MG63 (cell line): Measurements from ENCODE around the gene ATP2B2. TPM values are rescaled to one million over a fixed set of nuclear protein-coding genes. Genes with fewer than 3 reads are reported as not detected.

Experiments used
- DNase-seq: peaks from one replicate; pipeline ENCODE4 v3.0.0-alpha.2; 2020
- H3K27me3 ChIP-seq: fragments of 250-450 bp; sonication (Bioruptor Pico); 2 replicates; pipeline ENCODE4 v1.5.1; 2020; ENCODE audit warnings: mild to moderate bottlenecking, moderate library complexity
- H3K36me3 ChIP-seq: fragments of 250-450 bp; sonication (Bioruptor Pico); 2 replicates; pipeline ENCODE4 v1.5.1; 2020; ENCODE audit warnings: mild to moderate bottlenecking, moderate library complexity
- H3K4me3 ChIP-seq: fragments of 250-450 bp; sonication (Bioruptor Pico); 2 replicates; pipeline ENCODE4 v1.5.1; 2020; ENCODE audit warnings: mild to moderate bottlenecking, moderate library complexity
- H3K9me3 ChIP-seq: fragments of 250-450 bp; sonication (Bioruptor Pico); 2 replicates; pipeline ENCODE4 v1.5.1; 2020; ENCODE audit warnings: mild to moderate bottlenecking, moderate library complexity
- total RNA-seq: library from RNA; depleted of rRNA; stranded (reverse); fragments of >200 nt; shearing (Covaris generic); gene quantifications from 2 replicates; pipeline ENCODE4 v1.2.3, GENCODE V29; 2014; ENCODE audit warnings: low replicate concordance

Gene ATP2B2
- total RNA-seq, 1 experiment from 2014 or later = 0.03 TPM

DNA sequence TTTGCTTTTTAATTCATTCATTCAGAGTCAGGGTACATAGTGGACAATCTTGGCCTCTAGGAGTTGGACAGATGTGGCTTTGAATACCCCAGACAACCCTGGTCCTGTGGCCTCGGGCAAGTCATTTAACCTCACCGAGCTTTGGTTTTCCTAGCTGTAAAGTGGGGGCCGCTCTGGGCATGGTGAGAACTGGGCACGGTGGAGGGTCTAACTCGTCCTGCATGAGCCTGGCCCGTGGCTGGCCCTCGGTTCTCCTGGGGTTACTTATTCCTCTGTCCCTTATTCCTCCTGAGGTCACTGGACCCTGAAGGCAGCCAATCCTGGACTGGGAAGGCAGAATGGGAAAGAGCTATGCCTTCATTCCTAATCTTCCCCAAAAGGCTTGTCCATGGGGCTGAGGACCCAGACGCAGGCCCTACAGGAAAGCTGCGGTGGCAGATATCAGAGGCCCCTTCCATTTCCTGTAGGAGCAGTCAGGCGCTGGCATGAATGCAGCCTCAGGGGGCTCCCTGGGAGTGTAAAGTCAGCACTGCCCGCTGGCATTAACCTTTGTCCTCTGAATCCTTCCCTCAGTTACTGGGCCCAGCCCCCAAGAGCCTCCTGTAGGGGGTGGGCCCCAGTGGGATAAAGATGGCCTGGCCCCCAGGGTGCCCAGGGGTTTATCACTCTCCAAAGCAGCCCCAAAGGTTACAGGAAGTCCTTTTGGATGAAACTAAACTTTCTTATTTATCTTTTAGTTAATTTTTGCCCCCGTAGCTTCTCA lies 166.6 kb downstream of the ATP2B2 start:
- Histone ChIP-seq H3K36me3 (no peaks in the 10 kb centered on the region), H3K27me3 (no peaks in the 10 kb centered on the region), H3K4me3 (no peak overlapping the region), H3K9me3 (no peaks in the 10 kb centered on the region)
- DNase-seq = no peak

DNA sequence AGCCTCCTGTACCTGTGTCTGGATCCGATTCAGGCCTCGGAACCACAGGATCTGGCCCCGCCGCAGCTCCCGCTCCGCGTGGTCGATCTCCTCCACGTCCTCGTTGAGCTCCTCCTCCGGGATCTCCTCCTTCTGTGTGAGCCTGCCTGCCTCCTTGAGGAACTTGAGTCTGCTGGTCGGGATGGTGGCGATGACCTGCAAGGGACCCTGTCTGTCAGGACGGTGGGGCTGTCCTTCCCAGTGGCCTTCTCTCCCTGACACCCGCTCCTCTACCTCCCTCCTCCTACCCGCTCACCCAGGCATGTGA lies 167.3 kb downstream of the ATP2B2 start:
- Histone ChIP-seq H3K27me3 (no peaks in the 10 kb centered on the region), H3K9me3 (no peaks in the 10 kb centered on the region), H3K36me3 (no peaks in the 10 kb centered on the region), H3K4me3 (no peak overlapping the region)
- DNase-seq = no peak

DNA sequence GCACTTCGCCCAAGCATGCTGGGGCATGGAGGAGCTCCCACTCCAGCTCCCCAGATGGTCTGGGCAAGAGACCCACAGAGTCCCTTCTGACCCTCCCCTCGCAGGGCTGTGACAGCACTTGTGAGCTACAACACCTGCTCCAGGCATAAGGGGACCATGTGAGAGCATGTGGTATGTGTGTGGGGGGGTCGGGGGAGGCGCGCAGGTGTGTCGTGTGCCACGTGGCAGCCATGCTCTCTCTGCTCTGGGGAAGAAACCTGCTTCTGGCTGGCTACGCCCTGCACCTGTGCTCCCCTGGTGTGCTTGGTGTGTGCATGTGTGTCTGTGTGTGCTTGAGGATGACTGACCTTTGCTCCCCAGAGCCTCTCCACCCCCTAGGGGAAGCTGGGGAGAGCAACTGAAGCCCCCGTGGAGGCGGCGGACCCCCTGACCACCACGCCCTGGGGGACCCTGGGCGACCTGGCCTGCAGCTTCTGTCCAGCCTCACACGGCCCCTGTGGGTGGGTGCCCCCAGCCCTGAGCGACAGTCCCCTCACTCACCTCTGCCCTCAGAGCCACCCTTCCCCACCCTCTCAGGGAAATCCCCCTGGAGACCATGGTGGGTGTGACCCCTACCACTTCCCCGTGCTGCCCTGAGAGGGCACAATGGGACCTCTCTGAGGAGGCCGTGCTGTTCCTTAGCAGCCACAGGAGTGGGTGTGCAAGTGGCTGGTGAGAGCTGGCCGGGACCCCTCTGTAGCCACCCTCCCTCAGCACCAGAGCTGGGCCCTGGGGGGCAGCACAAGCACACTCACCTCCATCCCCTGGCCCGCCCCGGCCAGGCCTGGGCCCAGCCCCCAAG lies 167.8 kb downstream of the ATP2B2 start:
- H3K4me3 ChIP-seq = no peak overlapping the region
- no peaks in the 10 kb centered on the region for H3K9me3 ChIP-seq
- no peaks in the 10 kb centered on the region for H3K36me3 ChIP-seq
- DNase-seq = no peak
- no peaks in the 10 kb centered on the region for H3K27me3 ChIP-seq

DNA sequence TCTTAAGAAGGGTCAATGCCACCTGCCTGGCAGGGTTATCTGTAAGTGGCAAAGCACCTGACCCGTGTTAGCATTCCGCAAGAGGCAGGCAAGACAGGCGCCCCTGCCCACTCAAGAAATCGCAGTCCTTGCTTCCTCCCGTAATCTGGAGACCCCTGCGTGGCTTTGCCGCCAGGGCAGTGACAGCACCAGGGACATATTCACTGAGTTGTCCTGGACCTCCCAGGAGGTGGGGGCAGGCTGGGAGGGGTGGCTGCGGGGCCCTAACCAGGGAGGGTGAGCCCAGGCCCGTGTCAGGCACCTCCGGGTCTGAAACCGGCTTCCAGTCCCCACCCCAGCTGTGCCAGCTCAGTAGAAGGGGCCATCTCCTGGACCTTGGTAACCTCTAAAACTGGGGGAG lies 168.6 kb downstream of the ATP2B2 start:
- H3K4me3 ChIP-seq = no peak overlapping the region
- DNase-seq = no peak
- H3K27me3 ChIP-seq = no peaks in the 10 kb centered on the region
- H3K36me3 ChIP-seq = no peaks in the 10 kb centered on the region
- H3K9me3 ChIP-seq = no peaks in the 10 kb centered on the region

DNA sequence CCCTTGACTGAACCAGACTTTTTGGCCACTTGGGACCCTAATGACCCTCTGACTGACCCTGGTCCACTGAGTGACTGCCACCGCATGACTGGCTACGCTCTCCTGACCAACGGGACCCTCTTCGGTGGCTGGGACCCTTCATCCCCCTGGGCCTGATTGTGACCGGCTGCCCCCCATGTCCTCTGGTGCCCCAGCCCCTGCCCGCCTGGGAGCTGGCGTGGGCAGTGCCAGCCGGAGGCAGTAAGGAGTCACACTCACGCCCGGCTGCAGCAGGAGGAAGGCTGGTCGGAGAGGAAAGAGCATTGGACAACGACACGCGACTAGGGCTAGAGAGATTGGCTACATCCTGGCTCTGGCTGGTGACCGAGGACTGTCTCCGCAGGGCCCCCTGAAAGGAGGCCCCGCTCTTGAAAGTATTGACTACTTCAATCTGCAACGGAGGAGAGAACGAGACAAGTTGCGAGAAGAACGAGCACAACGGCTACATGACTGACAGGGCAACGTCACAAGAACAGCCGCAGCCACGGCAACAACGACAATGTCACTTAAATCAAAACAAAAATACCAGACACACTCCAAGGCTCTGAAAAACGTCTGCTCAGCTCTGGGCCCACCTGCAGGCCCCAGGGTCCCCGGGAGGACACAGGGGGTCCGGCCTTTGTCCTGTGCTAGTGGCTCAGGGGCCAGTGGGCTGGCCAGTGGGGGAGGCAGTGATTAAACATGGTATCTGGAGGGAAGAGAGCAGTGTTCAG lies 169.3 kb downstream of the ATP2B2 start:
- Histone ChIP-seq H3K36me3 (no peaks in the 10 kb centered on the region), H3K27me3 (no peaks in the 10 kb centered on the region), H3K4me3 (no peak overlapping the region), H3K9me3 (no peaks in the 10 kb centered on the region)
- no peak for DNase-seq

DNA sequence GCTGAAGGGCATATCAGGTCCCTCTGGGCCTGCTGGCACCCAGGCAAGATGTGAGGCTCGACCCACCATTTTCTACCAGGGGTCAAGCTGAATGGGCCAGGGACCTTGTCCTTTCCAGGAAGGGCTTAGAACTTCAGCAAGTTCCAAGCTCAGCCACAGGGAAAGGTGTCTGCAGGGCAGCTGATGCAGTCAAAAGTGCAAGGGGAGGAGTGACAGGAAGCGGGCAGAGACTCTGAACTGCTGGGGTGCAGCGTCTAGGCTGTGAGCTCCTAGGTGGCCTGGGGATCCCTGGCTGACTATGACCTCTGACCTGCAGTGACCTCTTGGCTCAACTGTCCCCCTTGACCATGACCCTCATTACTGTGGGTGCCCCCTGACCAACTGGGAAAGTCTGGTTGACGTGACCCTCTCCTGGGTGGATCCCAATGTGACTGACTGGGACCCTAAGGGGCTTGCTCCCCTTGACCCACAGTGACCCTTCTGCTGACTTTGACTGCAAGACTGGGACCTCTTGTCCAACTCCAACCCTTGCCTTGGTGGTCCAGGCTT lies 170.1 kb downstream of the ATP2B2 start:
- Histone ChIP-seq H3K9me3 (no peaks in the 10 kb centered on the region), H3K27me3 (no peaks in the 10 kb centered on the region), H3K36me3 (no peaks in the 10 kb centered on the region), H3K4me3 (no peak overlapping the region)
- no peak for DNase-seq

DNA sequence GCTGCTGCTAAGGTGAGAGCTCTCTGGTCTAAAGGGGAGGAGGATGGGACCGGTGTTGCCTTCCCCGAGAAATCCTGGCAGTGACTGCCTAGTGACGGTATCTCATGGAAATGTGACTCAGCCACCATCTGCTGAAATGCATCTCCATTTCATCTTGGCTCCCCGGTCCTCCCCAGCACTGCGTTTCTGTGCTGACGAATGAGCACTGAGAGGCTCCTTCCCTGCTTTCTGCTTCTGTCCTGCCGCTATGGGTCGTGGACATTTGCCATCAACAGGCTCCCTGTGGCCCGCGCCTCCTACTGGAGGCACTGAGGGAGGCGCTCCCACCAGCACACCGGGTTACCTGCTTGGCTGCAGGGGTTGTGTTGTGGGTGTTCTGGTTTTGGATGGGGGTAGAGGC lies 170.9 kb downstream of the ATP2B2 start:
- DNase-seq = no peak
- Histone ChIP-seq H3K27me3 (no peaks in the 10 kb centered on the region), H3K4me3 (no peak overlapping the region), H3K9me3 (no peaks in the 10 kb centered on the region), H3K36me3 (no peaks in the 10 kb centered on the region)

DNA sequence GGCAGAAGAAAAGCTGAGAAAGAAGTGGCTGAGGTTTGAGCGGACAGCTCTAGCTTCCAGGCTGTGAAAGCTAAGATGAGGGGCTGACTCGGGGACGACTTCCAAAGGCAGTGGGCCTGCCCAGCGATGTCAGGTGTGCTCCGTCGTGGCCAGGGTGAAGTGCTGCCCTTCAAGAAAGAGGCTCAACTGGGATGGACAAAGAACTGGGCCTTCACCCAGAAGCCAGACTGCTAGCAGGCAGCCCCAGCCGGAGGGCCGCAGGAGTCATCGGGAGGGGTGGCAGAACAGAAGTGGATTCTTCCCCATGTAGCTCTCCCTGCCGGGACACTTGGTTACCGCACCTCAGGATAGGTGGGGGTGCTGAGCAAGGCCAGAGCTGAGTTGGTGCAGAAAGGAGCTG lies 171.3 kb downstream of the ATP2B2 start:
- DNase-seq = no peak
- no peak overlapping the region for H3K4me3 ChIP-seq
- no peaks in the 10 kb centered on the region for H3K9me3 ChIP-seq
- no peaks in the 10 kb centered on the region for H3K27me3 ChIP-seq
- H3K36me3 ChIP-seq = no peaks in the 10 kb centered on the region

DNA sequence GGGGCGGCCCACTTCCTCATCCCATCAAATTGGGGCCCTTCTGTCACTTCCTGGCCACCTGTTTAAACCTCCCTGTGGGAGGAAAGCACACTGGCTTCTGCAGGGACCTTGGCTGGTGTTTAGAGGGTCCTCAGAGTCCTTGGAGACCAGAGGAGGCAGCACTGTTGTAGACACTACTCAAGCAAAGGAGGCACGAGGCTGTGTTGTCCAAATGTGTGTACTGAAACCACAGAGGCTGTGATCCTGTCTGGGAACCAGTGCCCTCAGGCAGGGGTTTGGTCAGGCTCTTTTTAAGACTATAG lies 172.1 kb downstream of the ATP2B2 start:
- Histone ChIP-seq H3K36me3 (no peaks in the 10 kb centered on the region), H3K9me3 (no peaks in the 10 kb centered on the region), H3K4me3 (no peak overlapping the region), H3K27me3 (no peaks in the 10 kb centered on the region)
- DNase-seq = no peak

DNA sequence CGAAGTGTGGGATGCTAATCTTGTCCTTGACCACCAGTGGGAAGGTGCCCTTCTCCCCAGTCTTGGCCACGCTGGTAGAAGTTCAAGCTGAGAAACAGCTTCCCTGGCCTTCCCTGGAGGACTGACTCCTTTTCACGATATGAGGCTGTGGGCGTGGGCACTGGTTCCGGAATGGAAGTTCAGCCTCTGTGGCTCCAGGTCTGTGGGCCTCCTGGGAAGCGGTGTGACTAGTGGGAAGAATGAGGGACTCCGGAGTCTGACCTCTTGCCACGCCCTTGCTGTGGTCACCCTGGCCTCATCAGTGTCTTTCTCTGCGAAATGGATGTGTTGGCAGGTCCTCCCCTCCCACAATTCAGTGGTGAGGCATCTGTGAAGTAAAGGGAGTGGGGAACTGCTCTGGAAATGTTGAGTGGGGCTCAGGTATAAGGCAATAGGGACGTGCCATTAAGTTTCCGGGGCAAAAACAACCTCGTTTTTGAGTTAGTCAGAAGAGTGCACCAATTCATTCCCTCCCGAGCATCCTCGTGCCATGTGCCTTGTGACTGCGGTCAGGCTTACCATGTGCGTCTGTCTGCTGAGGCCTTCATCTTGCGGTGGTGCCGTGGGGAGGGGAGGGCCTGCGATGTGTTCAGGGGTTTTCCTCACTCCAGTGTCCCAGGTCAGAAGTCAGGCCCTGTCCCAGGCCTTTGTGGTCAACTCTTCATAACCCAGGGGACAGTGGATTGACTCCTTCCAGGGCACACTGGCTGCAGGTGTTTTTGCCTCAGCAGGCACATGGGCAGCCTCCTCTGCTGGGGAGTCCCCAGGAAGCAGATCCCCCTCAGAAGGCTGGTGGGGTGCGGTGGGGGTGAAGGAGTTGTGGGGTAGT lies 172.7 kb downstream of the ATP2B2 start:
- H3K36me3 ChIP-seq = no peaks in the 10 kb centered on the region
- DNase-seq = no peak
- no peak overlapping the region for H3K4me3 ChIP-seq
- no peaks in the 10 kb centered on the region for H3K27me3 ChIP-seq
- H3K9me3 ChIP-seq = no peaks in the 10 kb centered on the region

DNA sequence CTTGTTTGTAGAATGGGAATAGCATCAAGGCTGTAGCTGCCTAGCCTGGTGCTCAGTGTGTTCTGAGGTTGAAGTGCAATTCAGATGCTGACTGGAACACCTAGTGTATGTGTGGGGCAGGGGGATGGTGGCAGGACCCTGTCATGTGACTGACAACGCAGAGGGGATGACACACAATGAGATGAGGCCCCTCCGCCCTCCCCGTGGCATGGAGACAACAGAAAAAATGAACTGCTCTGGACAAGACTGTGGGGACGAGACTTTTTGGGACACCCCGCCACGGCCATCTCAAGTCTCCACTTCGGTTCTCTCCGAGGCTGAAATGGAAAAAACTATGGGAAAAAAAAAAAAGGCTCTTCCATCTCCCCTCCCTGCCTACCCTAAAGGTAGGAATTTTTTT lies 174.1 kb downstream of the ATP2B2 start:
- Histone ChIP-seq H3K36me3 (no peaks in the 10 kb centered on the region), H3K4me3 (no peak overlapping the region), H3K27me3 (no peaks in the 10 kb centered on the region), H3K9me3 (no peaks in the 10 kb centered on the region)
- DNase-seq = no peak

DNA sequence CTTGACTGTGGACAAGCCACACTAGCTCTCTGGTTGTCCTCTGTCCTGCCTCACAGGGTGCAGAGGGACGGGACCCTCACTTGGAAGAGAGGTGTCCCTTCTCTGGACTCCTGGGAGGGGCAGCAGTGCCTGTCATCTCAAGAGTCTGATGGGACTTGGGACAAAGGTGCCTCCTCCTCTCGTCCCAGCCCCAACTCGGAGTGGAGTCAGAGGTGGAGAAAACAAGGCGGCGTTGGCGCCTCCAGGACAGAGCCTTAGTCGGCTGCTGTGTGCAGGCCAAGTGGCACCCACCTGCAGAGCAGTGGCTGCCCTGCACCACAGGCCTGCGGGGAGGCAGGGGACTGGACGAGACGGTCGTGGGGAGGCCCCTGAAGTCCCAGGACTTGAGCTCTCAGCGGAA lies 175.1 kb downstream of the ATP2B2 start:
- Histone ChIP-seq H3K36me3 (no peaks in the 10 kb centered on the region), H3K9me3 (no peaks in the 10 kb centered on the region), H3K4me3 (no peak overlapping the region), H3K27me3 (no peaks in the 10 kb centered on the region)
- DNase-seq = no peak

DNA sequence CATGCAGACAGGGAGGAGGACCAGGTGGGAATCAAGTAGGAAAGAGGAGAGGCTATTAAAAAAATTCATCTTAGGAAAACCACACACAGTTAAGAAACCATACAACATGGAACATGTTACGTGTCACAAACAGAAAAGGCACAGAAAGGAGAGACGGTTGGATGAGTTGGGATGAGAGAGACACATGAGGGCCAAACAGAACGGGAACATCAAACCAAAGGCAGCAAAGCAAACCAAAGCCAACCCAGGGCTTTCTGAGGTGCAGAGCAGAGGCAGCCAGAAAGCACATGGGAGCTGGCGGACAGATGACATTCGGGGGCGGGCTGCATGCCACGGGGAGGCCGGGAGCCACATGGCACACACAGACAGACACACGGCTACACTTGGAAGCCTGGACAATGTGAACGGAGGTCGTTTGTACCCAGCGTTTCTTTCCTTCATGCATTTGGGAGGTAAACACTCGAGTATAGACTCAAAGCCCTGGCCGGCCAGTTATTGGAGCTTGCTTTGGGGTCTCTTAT lies 175.8 kb downstream of the ATP2B2 start:
- no peaks in the 10 kb centered on the region for H3K27me3 ChIP-seq
- no peak for DNase-seq
- no peaks in the 10 kb centered on the region for H3K36me3 ChIP-seq

DNA sequence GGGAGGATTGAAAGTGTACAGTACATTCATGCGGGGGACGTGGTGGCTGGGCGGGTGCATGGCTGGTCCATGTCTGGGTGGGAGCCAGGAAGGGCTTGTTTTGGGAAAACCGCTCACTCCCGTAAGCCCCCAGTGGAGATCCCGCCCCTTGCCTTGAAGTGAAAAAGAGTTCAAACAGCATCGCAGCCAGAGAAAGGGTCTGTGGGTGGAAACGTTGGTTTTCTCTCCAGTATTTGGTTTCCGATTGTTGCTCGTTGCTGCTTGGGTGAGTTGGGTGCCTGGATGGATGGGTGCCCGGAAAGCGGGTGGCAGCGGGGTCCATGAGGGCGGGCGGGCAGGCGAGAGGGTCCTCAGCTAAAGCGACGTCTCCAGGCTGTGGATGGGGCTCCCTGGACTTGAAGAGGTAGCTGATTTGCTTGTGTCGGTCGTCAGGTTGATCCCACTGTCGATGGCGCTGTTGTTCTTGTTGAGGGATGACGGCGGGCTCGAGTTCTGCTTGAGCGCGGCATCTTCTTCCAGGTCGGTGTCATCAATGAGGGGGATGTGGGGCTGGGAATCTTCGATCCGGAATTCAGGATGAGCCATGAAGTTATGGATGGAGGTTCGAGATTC lies 176.8 kb downstream of the ATP2B2 start:
- no peak overlapping the region for H3K4me3 ChIP-seq
- H3K27me3 ChIP-seq = no peaks in the 10 kb centered on the region
- no peak for DNase-seq
- no peaks in the 10 kb centered on the region for H3K36me3 ChIP-seq
- H3K9me3 ChIP-seq = no peaks in the 10 kb centered on the region

More for the DNA sequence above, 175.8 kb downstream of the ATP2B2 start:
- Histone ChIP-seq H3K9me3 (no peaks in the 10 kb centered on the region), H3K4me3 (no peak overlapping the region)

DNA sequence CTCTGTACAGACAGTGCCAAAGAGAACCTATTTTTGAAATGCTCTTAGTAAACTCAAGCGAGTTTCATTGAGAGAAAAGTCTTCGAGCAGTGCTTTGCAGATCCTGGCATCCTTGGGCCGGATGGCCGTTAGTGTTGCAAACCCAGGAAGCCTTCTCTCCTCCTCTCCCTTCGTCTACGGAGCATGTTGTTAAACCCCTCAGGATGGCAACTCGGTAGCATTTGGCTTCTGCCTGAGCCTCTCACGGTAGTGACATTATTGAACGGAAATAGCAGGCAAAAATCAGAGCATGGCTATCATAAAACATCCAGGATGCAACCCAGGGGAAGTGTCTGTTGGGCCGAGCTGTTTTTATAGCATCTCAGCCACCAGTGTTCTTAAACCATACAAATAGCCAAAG lies 177.8 kb downstream of the ATP2B2 start:
- Histone ChIP-seq H3K36me3 (no peaks in the 10 kb centered on the region), H3K27me3 (no peaks in the 10 kb centered on the region), H3K4me3 (no peak overlapping the region), H3K9me3 (no peaks in the 10 kb centered on the region)
- DNase-seq = no peak

DNA sequence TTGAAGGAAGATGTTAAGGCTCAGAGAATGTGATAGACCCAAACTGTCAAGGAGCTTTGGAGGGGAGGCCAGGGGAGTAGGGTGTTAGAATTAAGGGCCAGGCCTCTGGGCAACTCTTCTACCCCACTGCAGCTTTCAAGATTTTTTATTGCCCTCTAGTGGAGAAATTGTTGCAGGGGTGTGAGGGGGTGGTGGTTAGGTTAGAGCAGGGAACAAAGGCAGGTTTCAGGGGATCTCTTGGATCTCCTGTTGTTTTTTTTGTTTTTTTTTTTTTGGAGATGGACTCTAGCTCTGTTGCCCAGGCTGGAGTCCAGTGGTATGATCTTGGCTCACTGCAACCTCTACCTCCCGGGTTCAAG lies 183.1 kb downstream of the ATP2B2 start:
- Histone ChIP-seq H3K27me3 (no peaks in the 10 kb centered on the region), H3K9me3 (no peaks in the 10 kb centered on the region), H3K36me3 (peaks cover 17% of the 10 kb centered on the region), H3K4me3 (no peak overlapping the region)
- no peak for DNase-seq
